ENCODE measurements around the gene PM20D1. TPM values are rescaled to one million over a fixed set of nuclear protein-coding genes. Genes with fewer than 3 reads are reported as not detected.

The PM20D1 gene
- polyA plus RNA-seq, 3 donors, result not detected

DNA sequence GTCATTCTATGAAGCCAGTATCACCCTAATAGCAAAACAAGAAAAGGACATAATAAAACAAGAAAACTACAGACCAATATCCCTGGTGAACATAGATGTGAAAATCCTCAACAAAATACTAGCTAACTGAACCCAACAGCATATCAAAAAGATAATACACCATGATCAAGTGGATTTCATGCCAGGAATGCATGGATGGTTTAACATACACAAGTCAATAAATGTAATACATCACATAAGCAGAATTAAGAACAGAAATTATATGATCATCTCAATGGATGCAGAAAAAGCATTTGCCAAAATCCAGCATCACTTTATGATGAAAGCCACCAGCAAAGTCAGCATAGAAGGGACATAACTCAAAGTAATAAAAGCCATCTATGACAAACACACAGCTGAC is 6.5 kb upstream of the PM20D1 start:
- peaks cover 6% of the 10 kb centered on the region for H3K4me1 Mint-ChIP-seq
- intact Hi-C loops (cut with micrococcal nuclease), result no loop called here
- Histone ChIP-seq H3K9me3 (replicated peaks in 1 of 2; ENCODE audit: control insufficient read depth in 1 of 2, insufficient read depth in 1 of 2, low read length in 2 of 2) (peaks cover 4% of the 10 kb centered on the region in 2 donors), H3K36me3 (replicated peaks in 1 of 2; ENCODE audit: control insufficient read depth in 1 of 2, insufficient read depth in 2 of 2, low read length in 2 of 2) (no peaks in the 10 kb centered on the region), H3K4me2 (replicated peaks; ENCODE audit: extremely low read depth, low read length, poor library complexity, severe bottlenecking) (no peak overlapping the region), H3K79me2 (ENCODE audit: insufficient read depth, low read length) (no peaks in the 10 kb centered on the region), H3K27me3 (ENCODE audit: control insufficient read depth in 2 of 2, insufficient read depth in 2 of 2, low read length in 2 of 2) (no peaks in the 10 kb centered on the region), H3K9ac (ENCODE audit: insufficient read depth, low read length, poor library complexity, severe bottlenecking) (no peak overlapping the region), H3K4me3 (replicated peaks in 1 of 3; ENCODE audit: low read depth in 2 of 3, low read length in 3 of 3) (no peak overlapping the region), H2AFZ (ENCODE audit: insufficient read depth, low read depth, low read length, poor library complexity, severe bottlenecking) (no peak overlapping the region), H3K4me1 (ENCODE audit: control insufficient read depth in 1 of 2, insufficient read depth in 2 of 2, low read length in 2 of 2) (no peaks in the 10 kb centered on the region), H4K20me1 (ENCODE audit: insufficient read depth, low read length) (no peaks in the 10 kb centered on the region), H3K27ac (ENCODE audit: low read depth in 1 of 2, low read length in 2 of 2) (no peak overlapping the region)
- H3K4me3 Mint-ChIP-seq, result no peak overlapping the region
- TF ChIP-seq, protein P1, sequence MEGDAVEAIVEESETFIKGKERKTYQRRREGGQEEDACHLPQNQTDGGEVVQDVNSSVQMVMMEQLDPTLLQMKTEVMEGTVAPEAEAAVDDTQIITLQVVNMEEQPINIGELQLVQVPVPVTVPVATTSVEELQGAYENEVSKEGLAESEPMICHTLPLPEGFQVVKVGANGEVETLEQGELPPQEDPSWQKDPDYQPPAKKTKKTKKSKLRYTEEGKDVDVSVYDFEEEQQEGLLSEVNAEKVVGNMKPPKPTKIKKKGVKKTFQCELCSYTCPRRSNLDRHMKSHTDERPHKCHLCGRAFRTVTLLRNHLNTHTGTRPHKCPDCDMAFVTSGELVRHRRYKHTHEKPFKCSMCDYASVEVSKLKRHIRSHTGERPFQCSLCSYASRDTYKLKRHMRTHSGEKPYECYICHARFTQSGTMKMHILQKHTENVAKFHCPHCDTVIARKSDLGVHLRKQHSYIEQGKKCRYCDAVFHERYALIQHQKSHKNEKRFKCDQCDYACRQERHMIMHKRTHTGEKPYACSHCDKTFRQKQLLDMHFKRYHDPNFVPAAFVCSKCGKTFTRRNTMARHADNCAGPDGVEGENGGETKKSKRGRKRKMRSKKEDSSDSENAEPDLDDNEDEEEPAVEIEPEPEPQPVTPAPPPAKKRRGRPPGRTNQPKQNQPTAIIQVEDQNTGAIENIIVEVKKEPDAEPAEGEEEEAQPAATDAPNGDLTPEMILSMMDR (IDR thresholded peaks at IDR 0.05), result no peak
- no peak overlapping the region for H3K27ac Mint-ChIP-seq
- peaks cover 0 to 8% (median 0%) of the 10 kb centered on the region in 3 donors for H3K27me3 Mint-ChIP-seq (ENCODE audit: low read depth in 3 of 3)
- no peak for DNase-seq
- peaks cover 7 to 22% (median 12%) of the 10 kb centered on the region in 7 donors for H3K9me3 Mint-ChIP-seq
- no peaks in the 10 kb centered on the region for H3K36me3 Mint-ChIP-seq

GRCh38 chr1:205852969-205853368 is 3.0 kb upstream of the PM20D1 start:
- Mint-ChIP-seq H3K36me3 (no peaks in the 10 kb centered on the region), H3K27ac (no peak overlapping the region), H3K27me3 (ENCODE audit: low read depth in 3 of 3) (peaks cover 4 to 11% (median 7%) of the 10 kb centered on the region in 3 donors), H3K9me3 (peaks cover 9 to 22% (median 13%) of the 10 kb centered on the region in 7 donors), H3K4me1 (peaks cover 14% of the 10 kb centered on the region), H3K4me3 (no peak overlapping the region)
- peaks cover 0 to 8% of the 10 kb centered on the region in 2 donors for H3K27me3 ChIP-seq (ENCODE audit: control insufficient read depth in 2 of 2, insufficient read depth in 2 of 2, low read length in 2 of 2)
- no peaks in the 10 kb centered on the region for H3K36me3 ChIP-seq (replicated peaks in 1 of 2; ENCODE audit: control insufficient read depth in 1 of 2, insufficient read depth in 2 of 2, low read length in 2 of 2)
- TF ChIP-seq, protein P1 (IDR thresholded peaks at IDR 0.05), result no peak
- no peak overlapping the region for H3K4me3 ChIP-seq (replicated peaks in 1 of 3; ENCODE audit: low read depth in 2 of 3, low read length in 3 of 3)
- H3K9me3 ChIP-seq (replicated peaks in 1 of 2; ENCODE audit: control insufficient read depth in 1 of 2, insufficient read depth in 1 of 2, low read length in 2 of 2), result peaks cover 4% of the 10 kb centered on the region in 2 donors
- no peaks in the 10 kb centered on the region for H4K20me1 ChIP-seq (ENCODE audit: insufficient read depth, low read length)
- intact Hi-C loops (cut with micrococcal nuclease), result no loop called here
- DNase-seq, result no peak
- H3K4me1 ChIP-seq (ENCODE audit: control insufficient read depth in 1 of 2, insufficient read depth in 2 of 2, low read length in 2 of 2), result peaks cover 5 to 6% of the 10 kb centered on the region in 2 donors
- no peak overlapping the region for H3K4me2 ChIP-seq (replicated peaks; ENCODE audit: extremely low read depth, low read length, poor library complexity, severe bottlenecking)
- no peak overlapping the region for H3K27ac ChIP-seq (ENCODE audit: low read depth in 1 of 2, low read length in 2 of 2)
- no peak overlapping the region for H2AFZ ChIP-seq (ENCODE audit: insufficient read depth, low read depth, low read length, poor library complexity, severe bottlenecking)
- no peak overlapping the region for H3K9ac ChIP-seq (ENCODE audit: insufficient read depth, low read length, poor library complexity, severe bottlenecking)
- no peaks in the 10 kb centered on the region for H3K79me2 ChIP-seq (ENCODE audit: insufficient read depth, low read length)

All from CD14-positive monocyte (primary cell).